Endothelial cell of umbilical vein (primary cell): ENCODE measurements around the gene DUSP16. TPM values are rescaled to one million over a fixed set of nuclear protein-coding genes. Genes with fewer than 3 reads are reported as not detected.

ENCODE experiments used
- BruUV-seq: library from RNA; stranded (reverse); fragments of 400-500 nt; replicated peaks from 2 replicates; lab custom pipeline; 2021; lab: Mats Ljungman, UMichigan
- CTCF ChIA-PET: fragments of 300-600, 350-600 bp; sonication (Branson Sonifier 250); formaldehyde crosslinking; loops from one replicate; lab custom pipeline; 2021; ENCODE audit warnings: antibody characterized with exemption, inconsistent platforms; lab: Charles Lee
- POLR2A ChIA-PET: fragments of 300-600, 350-600 bp; sonication (Branson Sonifier 250); formaldehyde crosslinking; loops from one replicate; lab custom pipeline; 2021; ENCODE audit warnings: antibody characterized with exemption, inconsistent platforms; lab: Charles Lee
- DNase-seq: peaks from one replicate; pipeline ENCODE4 v3.0.0-alpha.2; 2011; ENCODE audit warnings: low read depth, low spot score
- FAIRE-seq: peaks from 2 replicates; lab custom pipeline; 2011; peaks lifted over from hg19 to GRCh38; lab: Jason Lieb, UNC
- H2AFZ ChIP-seq: 2 replicates; pipeline ENCODE4 v1.6.0; 2012; ENCODE audit warnings: low read depth, low read length, control low read depth, inconsistent platforms
- H3K27ac ChIP-seq: 2 replicates; pipeline ENCODE4 v1.5.1; 2011; ENCODE audit warnings: low read depth, mild to moderate bottlenecking, control low read depth, low read length, moderate library complexity; ENCODE audit not compliant: insufficient read depth
- H3K27me3 ChIP-seq, 2 experiments: 2 replicates each; pipeline versions ENCODE4 v1.6.0 to v1.6.1; 2011; ENCODE audit warnings: low read length in 2 of 2, mixed read lengths in 1 of 2; ENCODE audit not compliant: control insufficient read depth in 2 of 2, insufficient read depth in 2 of 2
- H3K36me3 ChIP-seq, 2 experiments: 2 replicates in 1 of 2; 3 replicates in 1 of 2; pipeline ENCODE4 v1.5.1; 2011; ENCODE audit warnings: low read length in 2 of 2, mild to moderate bottlenecking in 1 of 2, moderate library complexity in 1 of 2; ENCODE audit not compliant: control insufficient read depth in 2 of 2, insufficient read depth in 2 of 2; ENCODE audit errors: extremely low read depth in 1 of 2
- H3K4me1 ChIP-seq: 3 replicates; pipeline ENCODE4 v1.5.1; 2011; ENCODE audit warnings: mild to moderate bottlenecking, low read length; ENCODE audit not compliant: control insufficient read depth, insufficient read depth; ENCODE audit errors: extremely low read depth
- H3K4me2 ChIP-seq: 2 replicates; pipeline ENCODE4 v1.6.1; 2011; ENCODE audit warnings: low read length, control low read depth, mixed read lengths; ENCODE audit not compliant: insufficient read depth
- H3K4me3 ChIP-seq, 3 experiments: fragments of 200-600 bp in 1 of 3; sonication (generic), shearing (Covaris generic) in 1 of 3; replicated peaks in 1 of 3; 2 replicates each; pipeline ENCODE4 v1.5.1; 2011 to 2016; ENCODE audit warnings: control low read depth in 3 of 3, low read length in 3 of 3, mild to moderate bottlenecking in 2 of 3, inconsistent platforms in 1 of 3, low read depth in 1 of 3, moderate library complexity in 1 of 3; ENCODE audit not compliant: insufficient read depth in 1 of 3
- H3K79me2 ChIP-seq: 2 replicates; pipeline ENCODE4 v1.6.0; 2012; ENCODE audit warnings: low read length, inconsistent platforms; ENCODE audit not compliant: control insufficient read depth, insufficient read depth
- H3K9ac ChIP-seq: replicated peaks from 2 replicates; pipeline ENCODE3; 2011; ENCODE audit warnings: low read length, control low read depth; ENCODE audit not compliant: insufficient read depth; ENCODE audit errors: extremely low read depth
- H3K9me1 ChIP-seq: replicated peaks from 3 replicates; pipeline ENCODE4 v1.6.0; 2011; ENCODE audit warnings: mild to moderate bottlenecking, low read length; ENCODE audit not compliant: control insufficient read depth, insufficient read depth; ENCODE audit errors: extremely low read depth
- H3K9me3 ChIP-seq: replicated peaks from 2 replicates; pipeline ENCODE4 v1.5.1; 2012; ENCODE audit warnings: low read length, inconsistent platforms; ENCODE audit not compliant: control insufficient read depth, insufficient read depth
- H4K20me1 ChIP-seq: replicated peaks from 2 replicates; pipeline ENCODE3; 2011; ENCODE audit warnings: mild to moderate bottlenecking, low read length; ENCODE audit not compliant: control insufficient read depth, insufficient read depth; ENCODE audit errors: extremely low read depth
- CTCF ChIP-seq, 2 donors: IDR thresholded peaks; 1 replicate in 1 of 2; 2 replicates in 1 of 2; pipeline ENCODE4 v1.5.1; 2011; ENCODE audit warnings: low read length in 2 of 2, mild to moderate bottlenecking in 2 of 2, moderate library complexity in 2 of 2, control low read depth in 1 of 2, inconsistent platforms in 1 of 2, low read depth in 1 of 2; ENCODE audit not compliant: insufficient read depth in 1 of 2; ENCODE audit errors: extremely low read depth in 1 of 2
- EZH2 ChIP-seq: IDR thresholded peaks from 2 replicates; pipeline ENCODE4 v1.6.1; 2012; ENCODE audit warnings: borderline replicate concordance, low read depth, mild to moderate bottlenecking, moderate library complexity, low read length, inconsistent platforms; ENCODE audit not compliant: severe bottlenecking
- FOS ChIP-seq: IDR thresholded peaks from 2 replicates; pipeline ENCODE4 v1.6.1; 2011; ENCODE audit warnings: mild to moderate bottlenecking, low read length, moderate library complexity, borderline replicate concordance; ENCODE audit not compliant: insufficient read depth
- GATA2 ChIP-seq: IDR thresholded peaks from 2 replicates; pipeline ENCODE4 v1.7.0; 2011; ENCODE audit warnings: low read depth, mild to moderate bottlenecking, moderate library complexity, mixed read lengths, low read length; ENCODE audit not compliant: insufficient read length, insufficient read depth
- JUN ChIP-seq: IDR thresholded peaks from 2 replicates; pipeline ENCODE4 v1.6.1; 2011; ENCODE audit warnings: borderline replicate concordance, low read depth; ENCODE audit not compliant: insufficient read length, insufficient read depth
- MAX ChIP-seq: IDR thresholded peaks from 2 replicates; pipeline ENCODE4 v1.6.1; 2011; ENCODE audit not compliant: insufficient read depth, insufficient read length
- MYC ChIP-seq: IDR thresholded peaks from one replicate; pipeline ENCODE4 v1.6.1; 2011; ENCODE audit warnings: mild to moderate bottlenecking, low read depth, low read length
- POLR2A ChIP-seq: IDR thresholded peaks from 2 replicates; pipeline ENCODE4 v1.6.1; 2012; ENCODE audit warnings: low read depth, mild to moderate bottlenecking, control low read depth, low read length
- POLR2AphosphoS5 ChIP-seq: IDR thresholded peaks from 2 replicates; pipeline ENCODE4 v1.6.1; 2012; ENCODE audit warnings: low read depth, mild to moderate bottlenecking, control low read depth, low read length, moderate library complexity; ENCODE audit not compliant: insufficient read depth
- dilution Hi-C: fragments of 300-500 bp; cut with MboI; formaldehyde crosslinking; loops from one replicate; pipeline ENCODE4 v1.15.0; 2019; ENCODE audit warnings: low sequenced_read_pairs; ENCODE audit not compliant: extremely low pct_ligation_motif_present
- intact Hi-C: fragments of 100-400 bp; cut with micrococcal nuclease; formaldehyde crosslinking; loops from one replicate; pipeline ENCODE4 v1.10.0; 2022
- polyA plus RNA-seq, 4 experiments: library from polyadenylated mRNA; depleted of rRNA in 3 of 4; stranded (reverse) in 3 of 4; unstranded in 1 of 4; fragments of >200 nt; gene quantifications; 2 replicates each; pipeline versions ENCODE4 v1.2.1 to v1.2.3, GENCODE V29; 2011 to 2012; ENCODE audit warnings: missing spikeins in 1 of 4
- total RNA-seq: library from RNA; stranded (reverse); gene quantifications from 2 replicates; pipeline ENCODE4 v1.2.3, GENCODE V29; 2021

The DUSP16 gene
- total and polyA plus RNA-seq, 2 donors (not counting 3 experiments of a cell fraction or from before 2014, with no cell fraction given) = 7.4 to 19.5 TPM

DNA sequence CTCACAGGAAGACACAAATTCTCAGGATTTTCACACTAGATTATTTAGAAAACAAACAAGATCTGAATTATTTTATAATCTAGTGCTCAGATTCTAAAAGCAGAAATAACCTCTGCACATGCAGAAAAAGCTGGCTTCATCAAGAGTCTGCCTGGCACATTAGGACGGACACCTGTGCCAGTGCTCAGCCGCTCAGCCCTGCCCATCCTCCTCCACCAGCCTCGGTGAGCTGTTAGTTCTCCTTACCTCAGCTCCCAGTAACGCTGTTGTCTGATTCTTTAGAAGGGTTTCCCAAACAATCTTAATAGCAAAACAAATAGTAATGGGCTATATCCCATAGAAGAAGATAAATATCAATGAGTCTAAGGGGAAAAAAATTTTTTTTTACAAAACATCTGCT lies 27.7 kb downstream of the DUSP16 start:
- ChIA-PET CTCF (interaction anchor here (1.1 kb wide), 1 partner anchor 145 kb away, joined by 3 read pairs; no protein-coding TSS in a partner anchor), POLR2A (no interaction called here)
- intact Hi-C loops (no loop called here), dilution Hi-C loops (no loop called here)
- H3K4me3 ChIP-seq = no peak overlapping the region
- no peak overlapping the region for H3K27ac ChIP-seq
- DNase-seq (no peak), FAIRE-seq (no peak)
- H3K4me2 ChIP-seq = no peak overlapping the region
- peaks cover 2% of the 10 kb centered on the region for H4K20me1 ChIP-seq
- H3K27me3 ChIP-seq = no peaks in the 10 kb centered on the region
- no peaks in the 10 kb centered on the region for H3K9me1 ChIP-seq
- no peak overlapping the region for H2AFZ ChIP-seq
- H3K9me3 ChIP-seq = no peaks in the 10 kb centered on the region
- no peak for TF ChIP-seq GATA2
- TF ChIP-seq POLR2A = no peak
- TF ChIP-seq EZH2 = no peak
- TF ChIP-seq MYC = no peak
- no peak for TF ChIP-seq JUN
- TF ChIP-seq CTCF (IDR thresholded peaks at IDR 0.05; ENCODE audit: extremely low read depth in 1 of 2, insufficient read depth in 1 of 2, low read depth in 1 of 2, low read length in 2 of 2) = no peak
- TF ChIP-seq FOS = no peak
- no peak for TF ChIP-seq POLR2AphosphoS5
- no peak for TF ChIP-seq MAX
- H3K36me3 ChIP-seq = no peaks in the 10 kb centered on the region
- BruUV-seq = no TSS peak
- H3K79me2 ChIP-seq = no peaks in the 10 kb centered on the region
- H3K4me1 ChIP-seq = no peaks in the 10 kb centered on the region
- H3K9ac ChIP-seq = no peak overlapping the region
